ENCODE results near the gene RBM44.

Gene RBM44

DNA sequence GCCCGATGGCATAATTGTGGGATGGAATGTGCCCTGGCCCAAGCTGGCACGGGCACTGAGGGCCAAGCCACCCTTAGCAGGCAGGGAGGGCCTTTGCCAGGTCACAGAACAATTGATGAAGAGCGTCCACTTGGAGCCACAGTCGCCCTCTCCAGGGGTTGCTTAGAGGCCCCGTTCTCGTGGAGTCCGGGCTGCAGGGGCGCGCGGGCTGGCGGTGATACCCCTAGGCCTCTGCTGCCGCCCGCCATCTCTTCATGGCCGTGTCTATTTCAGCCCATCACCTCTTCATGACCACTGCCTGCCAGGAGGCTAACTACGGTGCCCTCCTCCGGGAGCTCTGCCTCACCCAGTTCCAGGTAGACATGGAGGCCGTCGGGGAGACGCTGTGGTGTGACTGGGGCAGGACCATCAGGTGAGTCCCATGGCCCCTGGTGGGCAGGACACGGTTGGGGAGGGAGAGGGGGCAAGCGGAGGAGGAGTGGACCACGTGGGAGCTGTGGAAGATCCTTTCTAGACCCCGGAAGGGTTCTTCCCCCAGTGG is 78.4 kb downstream of the RBM44 start:
- H3K27me3 ChIP-seq (ENCODE audit: control insufficient read depth, insufficient read depth, low read length, poor library complexity, severe bottlenecking), result no peaks in the 10 kb centered on the region
- WGBS, 2 experiments, result 94% methylated on average over 23 of the region's 23 CpGs
- H3K4me3 ChIP-seq (ENCODE audit: insufficient read depth, low read depth, low read length), result no peak overlapping the region
- no peaks in the 10 kb centered on the region for H3K4me1 ChIP-seq (ENCODE audit: control insufficient read depth, insufficient read depth, low read length)
- no peaks in the 10 kb centered on the region for H3K9me3 ChIP-seq (ENCODE audit: control insufficient read depth, low read length)
- no peak overlapping the region for H3K27ac ChIP-seq (ENCODE audit: insufficient read depth, low read depth, low read length, poor library complexity, severe bottlenecking)
- no peaks in the 10 kb centered on the region for H3K36me3 ChIP-seq (ENCODE audit: control insufficient read depth, insufficient read depth, low read length)

DNA sequence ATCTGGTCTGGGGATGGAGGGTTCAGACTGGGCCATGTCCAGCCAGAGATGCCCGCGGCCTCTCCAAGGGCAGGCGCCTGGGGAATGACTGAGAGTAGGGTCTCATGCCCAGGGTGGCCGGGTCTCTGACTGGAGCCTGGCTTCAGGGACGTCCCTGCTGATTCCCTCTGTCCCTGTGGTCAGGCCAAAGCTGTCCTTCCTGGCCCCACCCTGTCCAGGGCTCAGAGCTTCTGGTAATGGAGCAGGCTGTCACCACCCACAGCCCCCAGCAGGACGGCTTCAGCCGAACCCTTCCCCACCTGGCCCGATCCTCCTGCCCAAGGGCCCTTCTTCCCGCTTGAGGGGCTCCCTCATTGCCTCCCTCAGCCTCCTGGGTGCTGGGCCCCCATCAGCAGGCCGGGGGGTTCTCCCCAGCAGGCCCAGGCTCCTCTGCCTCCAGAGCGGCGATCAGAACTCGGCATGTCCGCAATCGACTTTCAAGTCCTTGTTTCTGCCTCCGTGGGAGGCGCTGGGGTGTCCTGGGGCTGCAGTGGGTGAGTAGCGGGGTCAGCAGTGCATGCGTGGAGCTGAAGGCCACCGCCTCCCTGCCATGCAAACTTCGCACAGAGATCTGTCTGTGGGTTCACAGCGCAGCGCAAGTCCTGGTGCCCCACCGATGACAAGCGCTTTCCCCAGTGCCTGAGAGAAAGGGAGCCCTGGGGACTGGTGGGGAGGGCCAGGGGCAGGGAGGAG is 79.2 kb downstream of the RBM44 start:
- no peaks in the 10 kb centered on the region for H3K9me3 ChIP-seq (ENCODE audit: control insufficient read depth, low read length)
- WGBS, 2 experiments, result 94% methylated on average over 25 of the region's 25 CpGs
- H3K4me3 ChIP-seq (ENCODE audit: insufficient read depth, low read depth, low read length), result no peak overlapping the region
- no peaks in the 10 kb centered on the region for H3K27me3 ChIP-seq (ENCODE audit: control insufficient read depth, insufficient read depth, low read length, poor library complexity, severe bottlenecking)
- no peaks in the 10 kb centered on the region for H3K36me3 ChIP-seq (ENCODE audit: control insufficient read depth, insufficient read depth, low read length)
- no peaks in the 10 kb centered on the region for H3K4me1 ChIP-seq (ENCODE audit: control insufficient read depth, insufficient read depth, low read length)
- H3K27ac ChIP-seq (ENCODE audit: insufficient read depth, low read depth, low read length, poor library complexity, severe bottlenecking), result no peak overlapping the region

DNA sequence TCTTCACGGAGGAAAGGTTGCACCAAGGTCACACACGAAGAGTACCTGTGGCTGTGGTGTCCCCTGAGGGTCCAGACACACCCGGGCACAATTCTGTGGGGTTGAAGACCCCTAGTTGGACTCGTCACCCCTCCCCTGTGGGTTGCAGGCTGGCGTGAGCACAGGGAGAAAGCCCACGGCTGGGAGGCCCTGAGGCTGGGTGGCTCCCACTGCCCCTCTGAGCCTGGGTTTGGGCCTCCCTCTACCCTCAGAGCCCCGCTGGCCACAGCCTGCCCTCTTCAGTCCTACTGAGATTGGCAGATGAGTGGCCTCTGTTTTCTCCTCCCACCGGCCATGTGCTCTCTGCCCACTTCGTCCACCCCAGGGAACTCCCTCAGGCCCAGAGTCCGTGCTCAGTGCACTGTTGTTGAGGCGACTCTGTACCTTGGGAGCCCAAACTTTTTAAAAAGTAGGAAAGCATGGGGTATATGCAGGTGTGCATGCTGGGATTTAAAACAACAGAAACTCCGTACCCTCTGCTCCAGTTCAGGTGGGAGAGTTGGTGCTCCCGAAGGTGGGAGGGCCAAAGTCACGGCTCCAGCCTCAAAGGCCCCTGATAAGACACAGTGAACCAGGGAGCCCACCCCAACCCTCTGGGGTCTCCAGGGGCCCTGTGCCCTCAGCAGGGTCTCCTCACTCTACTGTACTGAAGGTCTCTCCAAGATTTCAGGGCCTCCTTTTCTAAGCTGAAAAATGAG is 79.9 kb downstream of the RBM44 start:
- H3K36me3 ChIP-seq (ENCODE audit: control insufficient read depth, insufficient read depth, low read length), result no peaks in the 10 kb centered on the region
- 87% methylated on average over 14 of the region's 14 CpGs for WGBS, 2 experiments
- H3K27ac ChIP-seq (ENCODE audit: insufficient read depth, low read depth, low read length, poor library complexity, severe bottlenecking), result no peak overlapping the region
- H3K4me1 ChIP-seq (ENCODE audit: control insufficient read depth, insufficient read depth, low read length), result no peaks in the 10 kb centered on the region
- H3K27me3 ChIP-seq (ENCODE audit: control insufficient read depth, insufficient read depth, low read length, poor library complexity, severe bottlenecking), result no peaks in the 10 kb centered on the region
- no peaks in the 10 kb centered on the region for H3K9me3 ChIP-seq (ENCODE audit: control insufficient read depth, low read length)
- no peak overlapping the region for H3K4me3 ChIP-seq (ENCODE audit: insufficient read depth, low read depth, low read length)

DNA sequence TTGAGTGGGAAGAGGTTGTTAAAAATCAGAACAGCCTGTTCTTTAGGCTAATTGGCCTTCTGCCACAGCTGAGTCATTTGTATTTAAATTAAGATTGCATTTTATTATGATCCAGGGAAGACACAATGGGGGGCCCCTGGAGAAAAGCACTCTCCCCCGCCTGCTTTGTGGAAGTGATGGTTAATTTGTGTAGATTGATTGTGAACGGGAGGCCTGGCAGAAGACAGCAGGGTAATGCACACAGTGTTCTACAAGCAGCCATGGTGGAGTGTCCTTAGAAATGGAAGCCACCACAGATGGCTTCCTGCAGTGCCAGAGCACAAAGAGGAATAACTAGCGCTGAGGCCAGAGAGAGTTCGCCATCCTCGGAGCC is 80.5 kb downstream of the RBM44 start:
- Histone ChIP-seq H3K27me3 (ENCODE audit: control insufficient read depth, insufficient read depth, low read length, poor library complexity, severe bottlenecking) (no peaks in the 10 kb centered on the region), H3K4me3 (ENCODE audit: insufficient read depth, low read depth, low read length) (no peak overlapping the region), H3K9me3 (ENCODE audit: control insufficient read depth, low read length) (no peaks in the 10 kb centered on the region), H3K4me1 (ENCODE audit: control insufficient read depth, insufficient read depth, low read length) (no peaks in the 10 kb centered on the region), H3K36me3 (ENCODE audit: control insufficient read depth, insufficient read depth, low read length) (no peaks in the 10 kb centered on the region), H3K27ac (ENCODE audit: insufficient read depth, low read depth, low read length, poor library complexity, severe bottlenecking) (no peak overlapping the region)
- WGBS, 2 experiments, result 62 to 79% methylated on average over 5 of the region's 5 CpGs

DNA sequence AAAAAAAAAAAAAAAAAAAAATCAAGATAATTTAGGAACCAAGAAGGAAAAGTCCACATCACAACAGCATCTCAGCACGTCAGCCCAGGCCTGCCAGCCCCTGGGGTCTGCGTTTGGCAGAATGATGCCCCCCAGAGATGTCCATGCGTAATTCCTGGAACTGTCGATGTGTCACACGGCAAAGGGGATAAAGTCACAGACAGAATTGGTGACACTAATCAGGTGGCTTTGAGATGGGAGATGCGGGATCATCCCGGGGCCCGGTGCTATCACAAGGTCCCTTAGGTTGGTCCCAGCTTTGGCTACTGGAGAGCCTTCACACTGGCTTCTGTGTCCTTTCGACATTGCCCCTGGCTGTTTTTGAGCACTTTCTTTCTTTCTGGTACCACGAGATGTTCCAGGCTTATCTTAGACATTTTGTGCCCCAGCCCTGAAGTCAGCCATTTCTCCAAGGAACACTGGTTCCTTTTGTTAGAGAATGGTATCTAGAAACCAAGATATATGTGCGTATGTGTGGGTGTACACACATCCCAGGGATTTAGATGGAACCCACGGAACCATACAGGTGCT is 81.5 kb downstream of the RBM44 start:
- no peak overlapping the region for H3K27ac ChIP-seq (ENCODE audit: insufficient read depth, low read depth, low read length, poor library complexity, severe bottlenecking)
- no peaks in the 10 kb centered on the region for H3K9me3 ChIP-seq (ENCODE audit: control insufficient read depth, low read length)
- WGBS, 2 experiments, result 94 to 96% methylated on average over 12 of the region's 12 CpGs
- H3K4me1 ChIP-seq (ENCODE audit: control insufficient read depth, insufficient read depth, low read length), result no peaks in the 10 kb centered on the region
- no peaks in the 10 kb centered on the region for H3K27me3 ChIP-seq (ENCODE audit: control insufficient read depth, insufficient read depth, low read length, poor library complexity, severe bottlenecking)
- no peak overlapping the region for H3K4me3 ChIP-seq (ENCODE audit: insufficient read depth, low read depth, low read length)
- H3K36me3 ChIP-seq (ENCODE audit: control insufficient read depth, insufficient read depth, low read length), result no peaks in the 10 kb centered on the region

DNA sequence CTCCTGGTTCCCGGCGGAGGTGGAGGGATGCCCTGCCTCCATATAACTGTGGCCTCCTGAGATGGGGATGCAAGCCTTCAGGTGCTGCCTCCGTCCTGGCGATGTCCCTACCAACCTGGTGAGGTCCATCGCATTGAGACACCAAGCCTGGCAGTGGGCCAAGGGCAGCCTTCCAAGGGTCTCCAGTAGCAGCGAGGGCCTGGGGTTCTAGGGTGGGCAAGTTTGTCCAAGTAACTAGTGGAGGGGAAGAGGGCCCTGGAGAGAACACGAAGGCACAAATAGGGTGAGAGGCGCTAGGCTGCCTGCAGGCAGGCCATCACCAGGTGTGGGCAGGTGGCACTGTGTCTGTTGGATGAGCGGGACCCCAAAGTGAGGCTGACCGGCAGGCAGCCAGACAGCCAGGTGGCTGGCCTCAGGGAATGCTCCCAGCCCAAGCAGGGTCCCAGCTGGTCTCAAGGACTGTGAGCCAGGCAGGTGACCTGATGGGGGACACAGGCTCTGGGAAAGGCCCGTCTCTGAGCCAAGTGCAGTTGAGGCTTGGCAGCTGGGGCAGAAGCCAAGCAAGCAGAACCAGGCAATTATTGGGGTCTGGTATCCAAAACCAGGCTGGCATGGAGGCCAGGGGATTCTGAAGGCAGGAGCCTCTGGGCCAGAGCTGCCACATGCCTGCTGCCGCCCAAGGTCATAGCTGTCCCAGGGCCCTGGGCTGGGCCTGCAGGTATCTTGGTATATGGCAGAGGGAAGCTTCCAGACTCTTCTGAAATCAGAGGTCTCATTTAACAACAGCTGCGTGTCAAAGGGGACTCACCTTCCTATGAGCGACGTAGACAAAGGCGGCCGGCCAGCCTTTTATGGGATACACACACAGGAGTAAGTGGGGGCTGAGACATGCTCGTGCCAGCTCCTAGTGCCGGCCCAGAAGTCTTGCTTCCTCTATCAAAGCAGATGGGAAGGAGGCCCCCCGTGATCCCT is 84.2 kb downstream of the RBM44 start:
- no peaks in the 10 kb centered on the region for H3K27me3 ChIP-seq (ENCODE audit: control insufficient read depth, insufficient read depth, low read length, poor library complexity, severe bottlenecking)
- no peaks in the 10 kb centered on the region for H3K4me1 ChIP-seq (ENCODE audit: control insufficient read depth, insufficient read depth, low read length)
- no peak overlapping the region for H3K27ac ChIP-seq (ENCODE audit: insufficient read depth, low read depth, low read length, poor library complexity, severe bottlenecking)
- H3K9me3 ChIP-seq (ENCODE audit: control insufficient read depth, low read length), result no peaks in the 10 kb centered on the region
- 87% methylated on average over 20 of the region's 20 CpGs for WGBS, 2 experiments
- H3K4me3 ChIP-seq (ENCODE audit: insufficient read depth, low read depth, low read length), result no peak overlapping the region
- no peaks in the 10 kb centered on the region for H3K36me3 ChIP-seq (ENCODE audit: control insufficient read depth, insufficient read depth, low read length)

DNA sequence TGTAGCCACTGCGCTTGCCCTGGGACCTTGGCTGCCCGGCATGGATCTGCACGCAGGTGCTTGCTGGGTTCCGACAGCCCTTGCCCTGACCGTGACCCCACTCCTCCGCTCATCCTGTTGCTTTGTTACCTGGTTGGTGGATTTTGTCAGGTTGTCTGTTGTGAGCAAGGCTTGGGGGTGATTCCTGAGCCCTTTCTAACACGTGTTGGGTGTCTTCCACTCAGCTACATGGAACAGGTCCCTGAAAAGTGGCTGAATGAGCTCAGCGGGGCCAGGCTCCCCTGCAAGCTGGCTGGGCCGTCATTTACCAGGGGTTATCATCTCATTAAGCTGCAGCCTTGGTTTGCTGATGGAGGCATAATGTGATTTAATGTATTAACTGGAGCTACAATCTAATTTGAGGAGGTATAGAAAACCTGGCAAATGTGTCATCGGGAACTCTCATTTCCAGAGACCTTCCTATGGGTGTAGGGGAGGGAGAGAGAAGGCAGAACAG is 85.4 kb downstream of the RBM44 start:
- H3K27ac ChIP-seq (ENCODE audit: insufficient read depth, low read depth, low read length, poor library complexity, severe bottlenecking), result no peak overlapping the region
- no peaks in the 10 kb centered on the region for H3K27me3 ChIP-seq (ENCODE audit: control insufficient read depth, insufficient read depth, low read length, poor library complexity, severe bottlenecking)
- no peaks in the 10 kb centered on the region for H3K4me1 ChIP-seq (ENCODE audit: control insufficient read depth, insufficient read depth, low read length)
- WGBS, 2 experiments, result 93% methylated on average over 10 of the region's 10 CpGs
- no peak overlapping the region for H3K4me3 ChIP-seq (ENCODE audit: insufficient read depth, low read depth, low read length)
- H3K36me3 ChIP-seq (ENCODE audit: control insufficient read depth, insufficient read depth, low read length), result no peaks in the 10 kb centered on the region
- no peaks in the 10 kb centered on the region for H3K9me3 ChIP-seq (ENCODE audit: control insufficient read depth, low read length)

DNA sequence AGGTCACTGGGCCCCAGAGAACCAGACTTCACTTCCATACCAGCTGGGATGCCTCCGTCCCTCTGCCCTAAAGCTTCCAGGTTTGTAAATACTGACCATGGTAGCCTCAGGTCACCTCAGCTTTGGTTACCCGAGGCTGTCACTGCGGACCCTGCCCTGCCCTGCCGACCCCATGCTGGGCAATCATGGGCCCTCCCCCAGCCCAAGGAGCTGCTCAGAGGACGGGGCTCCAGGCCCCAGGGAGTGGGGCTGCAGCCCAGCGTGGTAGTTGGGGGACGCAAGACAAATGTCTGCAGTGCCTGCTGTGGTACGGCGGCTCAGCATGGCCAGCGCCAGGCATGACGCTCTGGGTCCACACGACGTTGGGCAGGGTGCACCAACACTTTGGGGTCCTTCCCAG is 86.1 kb downstream of the RBM44 start:
- WGBS, 2 experiments, result 76 to 80% methylated on average over 13 of the region's 13 CpGs
- no peaks in the 10 kb centered on the region for H3K9me3 ChIP-seq (ENCODE audit: control insufficient read depth, low read length)
- no peaks in the 10 kb centered on the region for H3K4me1 ChIP-seq (ENCODE audit: control insufficient read depth, insufficient read depth, low read length)
- no peak overlapping the region for H3K27ac ChIP-seq (ENCODE audit: insufficient read depth, low read depth, low read length, poor library complexity, severe bottlenecking)
- H3K4me3 ChIP-seq (ENCODE audit: insufficient read depth, low read depth, low read length), result no peak overlapping the region
- H3K27me3 ChIP-seq (ENCODE audit: control insufficient read depth, insufficient read depth, low read length, poor library complexity, severe bottlenecking), result no peaks in the 10 kb centered on the region
- H3K36me3 ChIP-seq (ENCODE audit: control insufficient read depth, insufficient read depth, low read length), result no peaks in the 10 kb centered on the region

DNA sequence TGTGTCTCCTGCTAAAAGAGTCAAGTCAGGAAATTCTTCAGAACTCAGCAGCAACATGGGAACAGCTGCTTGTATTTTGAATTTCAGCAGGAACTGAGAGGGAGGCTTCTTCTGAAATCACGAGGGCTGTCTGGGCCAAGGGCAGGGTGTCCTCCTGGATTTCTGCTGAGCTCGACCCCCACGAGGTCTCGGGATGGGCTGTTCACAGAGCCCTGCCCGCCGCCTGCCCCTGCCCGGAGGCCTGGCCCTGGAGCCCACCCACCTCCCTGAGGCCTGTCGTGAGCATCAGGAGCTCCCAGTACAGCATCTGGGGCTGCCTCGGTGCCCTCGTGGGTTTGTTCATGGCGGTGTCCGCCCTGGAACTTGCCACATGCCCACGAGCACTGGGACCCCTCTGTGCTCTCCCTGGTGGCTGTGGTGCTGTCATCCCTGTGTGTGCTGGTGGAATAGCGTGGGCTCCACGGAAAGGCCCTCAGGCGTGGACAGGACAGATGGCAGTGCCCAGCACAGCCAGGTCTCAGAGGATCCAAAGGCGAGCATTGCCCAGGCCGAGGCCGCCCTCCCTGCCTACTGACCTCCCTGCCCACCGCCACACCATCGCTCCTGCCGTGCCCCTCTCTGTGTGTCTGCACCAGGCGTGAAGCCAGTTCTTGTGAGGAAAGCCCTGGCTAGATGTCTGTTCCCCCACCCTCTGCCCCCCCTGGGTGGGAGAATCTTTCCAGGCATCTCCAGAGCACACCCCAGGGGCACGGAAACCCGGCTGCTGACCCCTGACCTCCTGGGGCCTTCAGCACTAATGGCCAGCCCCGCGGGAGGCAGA is 86.7 kb downstream of the RBM44 start:
- H3K4me1 ChIP-seq (ENCODE audit: control insufficient read depth, insufficient read depth, low read length), result no peaks in the 10 kb centered on the region
- H3K36me3 ChIP-seq (ENCODE audit: control insufficient read depth, insufficient read depth, low read length), result no peaks in the 10 kb centered on the region
- no peaks in the 10 kb centered on the region for H3K9me3 ChIP-seq (ENCODE audit: control insufficient read depth, low read length)
- no peaks in the 10 kb centered on the region for H3K27me3 ChIP-seq (ENCODE audit: control insufficient read depth, insufficient read depth, low read length, poor library complexity, severe bottlenecking)
- no peak overlapping the region for H3K4me3 ChIP-seq (ENCODE audit: insufficient read depth, low read depth, low read length)
- WGBS, 2 experiments, result 91% methylated on average over 27 of the region's 27 CpGs
- no peak overlapping the region for H3K27ac ChIP-seq (ENCODE audit: insufficient read depth, low read depth, low read length, poor library complexity, severe bottlenecking)
